ENCODE results near the gene MAP2K7.

GRCh38 chr19:7934766-7935165, 31.1 kb downstream of the MAP2K7 start:
- TF ChIP-seq POLR2A (IDR thresholded peaks at IDR 0.05) (no peak), CTCF (IDR thresholded peaks at IDR 0.05 in 8 of 11, conservative IDR thresholded peaks at IDR 0.05 in 3 of 11) (no peak)

Measured in spleen (tissue), 7 donors.